ENCODE data around the gene DNAH11. TPM values are rescaled to one million over a fixed set of nuclear protein-coding genes. Genes with fewer than 3 reads are reported as not detected.

DNAH11 gene
- polyA plus RNA-seq, 4 donors, result 0.24 to 0.33 TPM; not detected in 2

GRCh38 chr7:21543528-21544302 is 876 bp downstream of the DNAH11 start:
- H3K27me3 ChIP-seq (ENCODE audit: control insufficient read depth in 3 of 3, insufficient read depth in 3 of 3, low read length in 3 of 3), result peaks cover 10 to 53% (median 14%) of the 10 kb centered on the region in 3 donors
- DNase-seq (peak in 1 of 2 donors; percentile 10), FAIRE-seq (no peak)
- 8 to 9% (median 9%) methylated on average over 31 of the region's 31 CpGs for WGBS, 3 donors
- no peaks in the 10 kb centered on the region for H3K9me3 ChIP-seq (ENCODE audit: control insufficient read depth in 2 of 2, insufficient read depth in 1 of 2, low read depth in 1 of 2, low read length in 1 of 2)
- H3K4me1 ChIP-seq (ENCODE audit: control insufficient read depth in 3 of 3, insufficient read depth in 2 of 3, low read depth in 1 of 3, low read length in 2 of 3), result peaks cover 0 to 2% (median 0%) of the 10 kb centered on the region in 3 donors
- no peak overlapping the region for H3K27ac ChIP-seq (ENCODE audit: low read depth in 1 of 3, low read length in 2 of 3)
- H3K4me3 ChIP-seq (ENCODE audit: low read depth in 1 of 3, low read length in 3 of 3), result peak overlapping the region in 2 of 3 donors; percentile 22 to 37
- H3K36me3 ChIP-seq (ENCODE audit: control insufficient read depth in 3 of 3, insufficient read depth in 2 of 3, low read depth in 1 of 3, low read length in 3 of 3), result no peaks in the 10 kb centered on the region

GRCh38 chr7:21544303-21544656 is 1.4 kb downstream of the DNAH11 start:
- Histone ChIP-seq H3K4me1 (ENCODE audit: control insufficient read depth in 3 of 3, insufficient read depth in 2 of 3, low read depth in 1 of 3, low read length in 2 of 3) (peaks cover 0 to 2% (median 0%) of the 10 kb centered on the region in 3 donors), H3K27me3 (ENCODE audit: control insufficient read depth in 3 of 3, insufficient read depth in 3 of 3, low read length in 3 of 3) (peaks cover 10 to 53% (median 14%) of the 10 kb centered on the region in 3 donors), H3K36me3 (ENCODE audit: control insufficient read depth in 3 of 3, insufficient read depth in 2 of 3, low read depth in 1 of 3, low read length in 3 of 3) (no peaks in the 10 kb centered on the region), H3K4me3 (ENCODE audit: low read depth in 1 of 3, low read length in 3 of 3) (no peak overlapping the region), H3K9me3 (ENCODE audit: control insufficient read depth in 2 of 2, insufficient read depth in 1 of 2, low read depth in 1 of 2, low read length in 1 of 2) (no peaks in the 10 kb centered on the region), H3K27ac (ENCODE audit: low read depth in 1 of 3, low read length in 2 of 3) (no peak overlapping the region)
- FAIRE-seq (no peak), DNase-seq (no peak)
- 11 to 30% (median 21%) methylated on average over 3 of the region's 3 CpGs for WGBS, 3 donors

- WGBS, 3 donors, result 28 to 53% (median 38%) methylated on average over 3 of the region's 3 CpGs
- H3K9me3 ChIP-seq (ENCODE audit: control insufficient read depth in 2 of 2, insufficient read depth in 1 of 2, low read depth in 1 of 2, low read length in 1 of 2), result no peaks in the 10 kb centered on the region
- H3K36me3 ChIP-seq (ENCODE audit: control insufficient read depth in 3 of 3, insufficient read depth in 2 of 3, low read depth in 1 of 3, low read length in 3 of 3), result no peaks in the 10 kb centered on the region
- no peak overlapping the region for H3K27ac ChIP-seq (ENCODE audit: low read depth in 1 of 3, low read length in 2 of 3)
- H3K27me3 ChIP-seq (ENCODE audit: control insufficient read depth in 3 of 3, insufficient read depth in 3 of 3, low read length in 3 of 3), result peaks cover 10 to 50% (median 14%) of the 10 kb centered on the region in 3 donors
- DNase-seq (no peak), FAIRE-seq (no peak)
- H3K4me3 ChIP-seq (ENCODE audit: low read depth in 1 of 3, low read length in 3 of 3), result no peak overlapping the region
- H3K4me1 ChIP-seq (ENCODE audit: control insufficient read depth in 3 of 3, insufficient read depth in 2 of 3, low read depth in 1 of 3, low read length in 2 of 3), result peaks cover 0 to 2% (median 0%) of the 10 kb centered on the region in 3 donors
These were observed 1.9 kb downstream of the DNAH11 start for GRCh38 chr7:21544715-21545114.

DNA sequence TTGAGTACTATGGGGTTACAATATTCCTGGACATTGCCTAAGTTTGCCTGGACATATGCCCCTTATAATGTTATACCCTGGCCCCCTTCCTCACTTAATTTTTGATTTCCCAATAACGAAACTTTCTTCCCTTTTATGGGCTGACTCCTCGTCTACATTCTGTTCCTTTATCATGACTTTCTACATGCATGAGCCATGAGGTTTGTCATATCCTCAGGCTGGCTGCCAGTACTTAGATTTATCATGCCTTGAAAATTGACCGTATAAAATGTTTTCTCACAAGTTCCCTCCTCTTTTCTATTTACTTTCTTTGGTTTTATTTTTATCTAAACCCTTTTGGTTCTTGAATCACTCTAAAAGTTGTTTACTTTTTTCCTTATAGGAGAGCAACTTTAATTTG is 4.7 kb downstream of the DNAH11 start:
- H3K4me1 ChIP-seq (ENCODE audit: control insufficient read depth in 3 of 3, insufficient read depth in 2 of 3, low read depth in 1 of 3, low read length in 2 of 3), result peaks cover 0 to 2% (median 0%) of the 10 kb centered on the region in 3 donors
- FAIRE-seq (no peak), DNase-seq (no peak)
- peaks cover 5 to 27% (median 12%) of the 10 kb centered on the region in 3 donors for H3K27me3 ChIP-seq (ENCODE audit: control insufficient read depth in 3 of 3, insufficient read depth in 3 of 3, low read length in 3 of 3)
- WGBS, 3 donors, result 51 to 71% (median 70%) methylated on average over 3 of the region's 3 CpGs
- H3K36me3 ChIP-seq (ENCODE audit: control insufficient read depth in 3 of 3, insufficient read depth in 2 of 3, low read depth in 1 of 3, low read length in 3 of 3), result no peaks in the 10 kb centered on the region
- no peak overlapping the region for H3K27ac ChIP-seq (ENCODE audit: low read depth in 1 of 3, low read length in 2 of 3)
- H3K9me3 ChIP-seq (ENCODE audit: control insufficient read depth in 2 of 2, insufficient read depth in 1 of 2, low read depth in 1 of 2, low read length in 1 of 2), result no peaks in the 10 kb centered on the region
- no peak overlapping the region for H3K4me3 ChIP-seq (ENCODE audit: low read depth in 1 of 3, low read length in 3 of 3)

GRCh38 chr7:21548491-21548890 is 5.7 kb downstream of the DNAH11 start:
- Histone ChIP-seq H3K27me3 (ENCODE audit: control insufficient read depth in 3 of 3, insufficient read depth in 3 of 3, low read length in 3 of 3) (peaks cover 2 to 17% (median 6%) of the 10 kb centered on the region in 3 donors), H3K36me3 (ENCODE audit: control insufficient read depth in 3 of 3, insufficient read depth in 2 of 3, low read depth in 1 of 3, low read length in 3 of 3) (no peaks in the 10 kb centered on the region), H3K4me3 (ENCODE audit: low read depth in 1 of 3, low read length in 3 of 3) (no peak overlapping the region), H3K27ac (ENCODE audit: low read depth in 1 of 3, low read length in 2 of 3) (no peak overlapping the region), H3K9me3 (ENCODE audit: control insufficient read depth in 2 of 2, insufficient read depth in 1 of 2, low read depth in 1 of 2, low read length in 1 of 2) (no peaks in the 10 kb centered on the region), H3K4me1 (ENCODE audit: control insufficient read depth in 3 of 3, insufficient read depth in 2 of 3, low read depth in 1 of 3, low read length in 2 of 3) (no peaks in the 10 kb centered on the region)
- 72 to 88% (median 82%) methylated on average over 3 of the region's 3 CpGs for WGBS, 3 donors
- DNase-seq, result no peak
- no peak for FAIRE-seq

GRCh38 chr7:21550076-21550475 is 7.2 kb downstream of the DNAH11 start:
- WGBS, 3 donors, result 70 to 91% (median 82%) methylated on average over 3 of the region's 3 CpGs
- FAIRE-seq, result no peak
- Histone ChIP-seq H3K36me3 (ENCODE audit: control insufficient read depth in 3 of 3, insufficient read depth in 2 of 3, low read depth in 1 of 3, low read length in 3 of 3) (no peaks in the 10 kb centered on the region), H3K4me3 (ENCODE audit: low read depth in 1 of 3, low read length in 3 of 3) (no peak overlapping the region), H3K4me1 (ENCODE audit: control insufficient read depth in 3 of 3, insufficient read depth in 2 of 3, low read depth in 1 of 3, low read length in 2 of 3) (no peaks in the 10 kb centered on the region), H3K9me3 (ENCODE audit: control insufficient read depth in 2 of 2, insufficient read depth in 1 of 2, low read depth in 1 of 2, low read length in 1 of 2) (no peaks in the 10 kb centered on the region), H3K27me3 (ENCODE audit: control insufficient read depth in 3 of 3, insufficient read depth in 3 of 3, low read length in 3 of 3) (peaks cover 0 to 10% (median 2%) of the 10 kb centered on the region in 3 donors), H3K27ac (ENCODE audit: low read depth in 1 of 3, low read length in 2 of 3) (no peak overlapping the region)
- no peak for DNase-seq

DNA sequence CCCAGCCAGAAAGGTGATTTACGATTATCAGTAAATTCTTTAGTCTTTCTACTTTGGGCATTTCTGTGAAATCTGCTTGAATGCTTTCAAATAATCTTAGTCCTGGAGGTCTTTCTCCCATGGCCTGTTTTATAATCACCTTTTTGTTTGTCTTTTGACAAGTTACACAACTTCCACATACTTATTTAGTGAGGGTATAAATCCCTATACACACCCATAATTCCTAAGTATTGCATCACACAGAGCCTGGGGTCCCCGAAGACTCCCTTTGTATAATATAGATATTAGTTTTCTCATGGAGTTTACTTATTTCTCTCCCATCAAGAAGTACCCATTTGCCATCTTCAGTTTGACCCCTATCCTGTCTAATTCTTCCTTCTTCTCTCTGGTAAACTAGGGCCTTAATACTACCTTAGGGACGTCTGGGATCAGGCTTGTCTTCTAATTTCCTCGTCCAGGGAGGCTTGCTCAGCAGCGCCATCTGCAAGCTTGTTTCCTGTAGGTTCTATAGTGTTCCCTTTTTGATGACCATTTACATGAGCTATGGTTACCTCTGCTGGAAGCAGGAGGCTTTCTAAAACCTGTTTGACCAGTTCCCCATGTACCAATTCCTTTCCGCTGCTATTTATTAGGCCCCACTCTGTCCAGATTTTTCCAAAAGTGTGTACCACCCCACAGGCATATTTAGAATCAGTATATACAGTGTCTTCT is 8.1 kb downstream of the DNAH11 start:
- peaks cover 0 to 6% (median 0%) of the 10 kb centered on the region in 3 donors for H3K27me3 ChIP-seq (ENCODE audit: control insufficient read depth in 3 of 3, insufficient read depth in 3 of 3, low read length in 3 of 3)
- WGBS, 3 donors, result 61 to 77% (median 69%) methylated on average over 6 of the region's 6 CpGs
- DNase-seq (no peak), FAIRE-seq (no peak)
- H3K27ac ChIP-seq (ENCODE audit: low read depth in 1 of 3, low read length in 2 of 3), result no peak overlapping the region
- H3K9me3 ChIP-seq (ENCODE audit: control insufficient read depth in 2 of 2, insufficient read depth in 1 of 2, low read depth in 1 of 2, low read length in 1 of 2), result no peaks in the 10 kb centered on the region
- H3K4me1 ChIP-seq (ENCODE audit: control insufficient read depth in 3 of 3, insufficient read depth in 2 of 3, low read depth in 1 of 3, low read length in 2 of 3), result no peaks in the 10 kb centered on the region
- no peak overlapping the region for H3K4me3 ChIP-seq (ENCODE audit: low read depth in 1 of 3, low read length in 3 of 3)
- H3K36me3 ChIP-seq (ENCODE audit: control insufficient read depth in 3 of 3, insufficient read depth in 2 of 3, low read depth in 1 of 3, low read length in 3 of 3), result no peaks in the 10 kb centered on the region

- no peaks in the 10 kb centered on the region for H3K9me3 ChIP-seq (ENCODE audit: control insufficient read depth in 2 of 2, insufficient read depth in 1 of 2, low read depth in 1 of 2, low read length in 1 of 2)
- WGBS, 3 donors, result 84 to 95% (median 90%) methylated on average over 1 of the region's 1 CpG
- no peak overlapping the region for H3K4me3 ChIP-seq (ENCODE audit: low read depth in 1 of 3, low read length in 3 of 3)
- no peaks in the 10 kb centered on the region for H3K36me3 ChIP-seq (ENCODE audit: control insufficient read depth in 3 of 3, insufficient read depth in 2 of 3, low read depth in 1 of 3, low read length in 3 of 3)
- no peaks in the 10 kb centered on the region for H3K4me1 ChIP-seq (ENCODE audit: control insufficient read depth in 3 of 3, insufficient read depth in 2 of 3, low read depth in 1 of 3, low read length in 2 of 3)
- DNase-seq (no peak), FAIRE-seq (no peak)
- H3K27ac ChIP-seq (ENCODE audit: low read depth in 1 of 3, low read length in 2 of 3), result no peak overlapping the region
- H3K27me3 ChIP-seq (ENCODE audit: control insufficient read depth in 3 of 3, insufficient read depth in 3 of 3, low read length in 3 of 3), result no peaks in the 10 kb centered on the region
These were observed 19.5 kb downstream of the DNAH11 start for GRCh38 chr7:21562385-21562784.
